Caco-2 (cell line): ENCODE measurements around the gene ITIH5. TPM values are rescaled to one million over a fixed set of nuclear protein-coding genes. Genes with fewer than 3 reads are reported as not detected.

Experiments
- BruUV-seq: library from RNA; stranded (reverse); fragments of 400-500 nt; replicated peaks from 2 replicates; lab custom pipeline; 2021; lab: Mats Ljungman, UMichigan
- CTCF ChIA-PET: fragments of 300-600 bp; sonication (Branson Sonifier 250); formaldehyde crosslinking; loops from one replicate; lab custom pipeline; 2022; ENCODE audit warnings: antibody characterized with exemption; lab: Charles Lee
- POLR2A ChIA-PET: fragments of 300-600 bp; sonication (Branson Sonifier 250); formaldehyde crosslinking; loops from one replicate; lab custom pipeline; 2022; ENCODE audit warnings: antibody characterized with exemption; lab: Charles Lee
- DNase-seq, 2 experiments: peaks; one replicate each; pipeline versions ENCODE4 v3.0.0 to v3.0.0-alpha.2; 2020 to 2022
- H3K27me3 ChIP-seq: replicated peaks from 2 replicates; pipeline ENCODE4 v1.6.0; 2011; ENCODE audit warnings: low read length; ENCODE audit not compliant: control insufficient read depth, insufficient read depth
- H3K36me3 ChIP-seq: 2 replicates; pipeline ENCODE4 v1.5.1; 2011; ENCODE audit warnings: low read length; ENCODE audit not compliant: control insufficient read depth, insufficient read depth
- H3K4me1 ChIP-seq: fragments of 250-450 bp; sonication (Bioruptor Pico); 2 replicates; pipeline ENCODE4 v1.5.1; 2020; ENCODE audit warnings: mild to moderate bottlenecking
- H3K4me3 ChIP-seq: 2 replicates; pipeline ENCODE4 v1.5.1; 2011; ENCODE audit warnings: low read depth, mild to moderate bottlenecking, control low read depth, low read length
- H3K9me3 ChIP-seq: fragments of 250-450 bp; sonication (Bioruptor Pico); 2 replicates; pipeline ENCODE4 v1.5.1; 2020; ENCODE audit warnings: mild to moderate bottlenecking, moderate library complexity
- H3K27ac Mint-ChIP-seq: one replicate; pipeline ENCODE4 v1.8.0; 2022; ENCODE audit warnings: mixed read lengths; ENCODE audit not compliant: unreplicated experiment
- H3K27me3 Mint-ChIP-seq: one replicate; pipeline ENCODE4 v1.8.0; 2022; ENCODE audit warnings: mixed read lengths; ENCODE audit not compliant: insufficient read depth, unreplicated experiment
- H3K36me3 Mint-ChIP-seq: one replicate; pipeline ENCODE4 v1.8.0; 2022; ENCODE audit warnings: mild to moderate bottlenecking, mixed read lengths; ENCODE audit not compliant: insufficient read depth, unreplicated experiment
- H3K4me1 Mint-ChIP-seq: one replicate; pipeline ENCODE4 v1.8.0; 2022; ENCODE audit warnings: low read depth, mixed read lengths; ENCODE audit not compliant: unreplicated experiment
- H3K4me3 Mint-ChIP-seq: one replicate; pipeline ENCODE4 v1.8.0; 2022; ENCODE audit warnings: mild to moderate bottlenecking, moderate library complexity, mixed read lengths; ENCODE audit not compliant: unreplicated experiment
- H3K9me3 Mint-ChIP-seq: one replicate; pipeline ENCODE4 v1.8.0; 2022; ENCODE audit warnings: mixed read lengths; ENCODE audit not compliant: unreplicated experiment
- CTCF ChIP-seq, 2 experiments: fragments of 200-600 bp in 1 of 2; IDR thresholded peaks; 1 replicate in 1 of 2; 2 replicates in 1 of 2; pipeline versions ENCODE4 v1.5.1 to v1.8.0; 2011 to 2022; ENCODE audit warnings: antibody characterized with exemption in 1 of 2, control low read depth in 1 of 2, inconsistent platforms in 1 of 2, low read depth in 1 of 2, low read length in 1 of 2, mild to moderate bottlenecking in 1 of 2, moderate library complexity in 1 of 2; ENCODE audit not compliant: insufficient read depth in 1 of 2, severe bottlenecking in 1 of 2, unreplicated experiment in 1 of 2
- intact Hi-C: fragments of 100-400 bp; cut with micrococcal nuclease; formaldehyde crosslinking; loops from one replicate; pipeline ENCODE4 v1.10.0; 2022; ENCODE audit not compliant: unreplicated experiment
- total RNA-seq: library from RNA; stranded (reverse); gene quantifications from 2 replicates; pipeline ENCODE4 v1.2.3, GENCODE V29; 2022

ITIH5 gene
- total RNA-seq, 1 experiment from 2014 or later: 0.18 TPM

GRCh38 chr10:7667262-7668141, 736 bp upstream of the ITIH5 start:
- ChIA-PET POLR2A (no interaction called here), CTCF (no interaction called here)
- intact Hi-C loops: no loop called here
- H3K9me3 ChIP-seq: no peaks in the 10 kb centered on the region
- H3K4me3 ChIP-seq: no peak overlapping the region
- BruUV-seq: no TSS peak
- H3K4me3 Mint-ChIP-seq: no peak overlapping the region
- peaks cover 7% of the 10 kb centered on the region for H3K4me1 Mint-ChIP-seq
- H3K36me3 Mint-ChIP-seq: no peaks in the 10 kb centered on the region
- H3K4me1 ChIP-seq: 0 out of 2 replicates have a peak, but pooled peaks cover 1% of the 10 kb centered on the region
- H3K9me3 Mint-ChIP-seq: peaks cover under 1% of the 10 kb centered on the region
- TF ChIP-seq CTCF (IDR thresholded peaks at IDR 0.05; ENCODE audit: insufficient read depth in 1 of 2, low read depth in 1 of 2, low read length in 1 of 2, severe bottlenecking in 1 of 2, unreplicated experiment in 1 of 2): no peak
- DNase-seq: no peak
- no peaks in the 10 kb centered on the region for H3K27me3 Mint-ChIP-seq
- H3K27me3 ChIP-seq: no peaks in the 10 kb centered on the region
- H3K36me3 ChIP-seq: no peaks in the 10 kb centered on the region
- no peak overlapping the region for H3K27ac Mint-ChIP-seq

- BruUV-seq: no TSS peak
- Histone ChIP-seq H3K36me3 (no peaks in the 10 kb centered on the region), H3K27me3 (no peaks in the 10 kb centered on the region), H3K9me3 (no peaks in the 10 kb centered on the region), H3K4me3 (no peak overlapping the region), H3K4me1 (peaks cover 9% of the 10 kb centered on the region)
- Mint-ChIP-seq H3K27me3 (no peaks in the 10 kb centered on the region), H3K9me3 (no peaks in the 10 kb centered on the region), H3K4me1 (peaks cover 7% of the 10 kb centered on the region), H3K36me3 (no peaks in the 10 kb centered on the region), H3K4me3 (no peak overlapping the region), H3K27ac (no peak overlapping the region)
- no peak for DNase-seq
- TF ChIP-seq CTCF (IDR thresholded peaks at IDR 0.05; ENCODE audit: insufficient read depth in 1 of 2, low read depth in 1 of 2, low read length in 1 of 2, severe bottlenecking in 1 of 2, unreplicated experiment in 1 of 2): no peak
- intact Hi-C loops: no loop called here
- ChIA-PET POLR2A (no interaction called here), CTCF (no interaction called here)
These were observed 999 bp downstream of the ITIH5 start for GRCh38 chr10:7665767-7666166.

- ChIA-PET CTCF (no interaction called here), POLR2A (no interaction called here)
- DNase-seq: no peak
- Mint-ChIP-seq H3K9me3 (no peaks in the 10 kb centered on the region), H3K4me3 (no peak overlapping the region), H3K27ac (no peak overlapping the region), H3K4me1 (peaks cover 14% of the 10 kb centered on the region), H3K27me3 (no peaks in the 10 kb centered on the region), H3K36me3 (no peaks in the 10 kb centered on the region)
- BruUV-seq: no TSS peak
- intact Hi-C loops: no loop called here
- no peaks in the 10 kb centered on the region for H3K9me3 ChIP-seq
- H3K4me1 ChIP-seq: peaks cover 19% of the 10 kb centered on the region
- no peaks in the 10 kb centered on the region for H3K27me3 ChIP-seq
- no peaks in the 10 kb centered on the region for H3K36me3 ChIP-seq
- TF ChIP-seq CTCF (IDR thresholded peaks at IDR 0.05; ENCODE audit: insufficient read depth in 1 of 2, low read depth in 1 of 2, low read length in 1 of 2, severe bottlenecking in 1 of 2, unreplicated experiment in 1 of 2): no peak
- no peak overlapping the region for H3K4me3 ChIP-seq
These were observed 2.1 kb downstream of the ITIH5 start for GRCh38 chr10:7664707-7665106.
